CD14-positive monocyte (primary cell): ENCODE results near the gene RPS15. TPM values are rescaled to one million over a fixed set of nuclear protein-coding genes. Genes with fewer than 3 reads are reported as not detected.

Experiments
- DNase-seq, 3 donors: peaks; one replicate each; pipeline ENCODE4 v3.0.0-alpha.2; 2011 to 2022
- H2AFZ ChIP-seq: 2 replicates; pipeline ENCODE4 v1.6.0; 2012; ENCODE audit warnings: mild to moderate bottlenecking, low read depth, low read length, inconsistent platforms; ENCODE audit not compliant: insufficient read depth, poor library complexity, severe bottlenecking
- H3K27ac ChIP-seq, 2 donors: 1 replicate in 1 of 2; 2 replicates in 1 of 2; pipeline ENCODE4 v1.5.1; 2012 to 2013; ENCODE audit warnings: low read length in 2 of 2, control low read depth in 1 of 2, inconsistent platforms in 1 of 2, low read depth in 1 of 2, mild to moderate bottlenecking in 1 of 2
- H3K27me3 ChIP-seq, 2 donors: one replicate each; pipeline versions ENCODE4 v1.6.0 to v1.6.1; 2011 to 2013; ENCODE audit warnings: low read length in 2 of 2; ENCODE audit not compliant: control insufficient read depth in 2 of 2, insufficient read depth in 2 of 2
- H3K36me3 ChIP-seq, 2 donors: replicated peaks in 1 of 2; 1 replicate in 1 of 2; 2 replicates in 1 of 2; pipeline versions ENCODE4 v1.5.1 to v1.6.1; 2012 to 2013; ENCODE audit warnings: low read length in 2 of 2, control low read depth in 1 of 2, inconsistent platforms in 1 of 2, mild to moderate bottlenecking in 1 of 2; ENCODE audit not compliant: insufficient read depth in 2 of 2, control insufficient read depth in 1 of 2
- H3K4me1 ChIP-seq, 2 donors: 1 replicate in 1 of 2; 2 replicates in 1 of 2; pipeline versions ENCODE4 v1.5.1 to v1.6.1; 2012 to 2013; ENCODE audit warnings: low read length in 2 of 2, control low read depth in 1 of 2, inconsistent platforms in 1 of 2, mild to moderate bottlenecking in 1 of 2, moderate library complexity in 1 of 2; ENCODE audit not compliant: insufficient read depth in 2 of 2, control insufficient read depth in 1 of 2
- H3K4me2 ChIP-seq: replicated peaks from 2 replicates; pipeline ENCODE3; 2012; ENCODE audit warnings: low read length, moderate library complexity, mild to moderate bottlenecking; ENCODE audit not compliant: poor library complexity, severe bottlenecking; ENCODE audit errors: extremely low read depth
- H3K4me3 ChIP-seq, 3 experiments: fragments of 200-600 bp in 1 of 3; sonication (generic) in 1 of 3; replicated peaks in 1 of 3; 1 replicate in 2 of 3; 2 replicates in 1 of 3; pipeline ENCODE4 v1.5.1; 2011 to 2013; ENCODE audit warnings: low read length in 3 of 3, mild to moderate bottlenecking in 3 of 3, control low read depth in 2 of 3, low read depth in 2 of 3, inconsistent platforms in 1 of 3, moderate library complexity in 1 of 3
- H3K79me2 ChIP-seq: 2 replicates; pipeline ENCODE4 v1.6.0; 2012; ENCODE audit warnings: mild to moderate bottlenecking, control low read depth, inconsistent platforms, low read length, moderate library complexity; ENCODE audit not compliant: insufficient read depth
- H3K9ac ChIP-seq: 2 replicates; pipeline ENCODE4 v1.6.0; 2017; ENCODE audit warnings: low read length, mild to moderate bottlenecking; ENCODE audit not compliant: insufficient read depth, poor library complexity, severe bottlenecking
- H3K9me3 ChIP-seq, 2 donors: replicated peaks in 1 of 2; 1 replicate in 1 of 2; 2 replicates in 1 of 2; pipeline versions ENCODE4 v1.5.1 to v1.6.1; 2012 to 2013; ENCODE audit warnings: low read length in 2 of 2, control low read depth in 1 of 2; ENCODE audit not compliant: control insufficient read depth in 1 of 2, insufficient read depth in 1 of 2
- H4K20me1 ChIP-seq: 2 replicates; pipeline ENCODE4 v1.6.0; 2012; ENCODE audit warnings: mild to moderate bottlenecking, low read length, control low read depth, moderate library complexity; ENCODE audit not compliant: insufficient read depth
- H3K27ac Mint-ChIP-seq, 7 donors: one replicate each; pipeline ENCODE4 v1.8.0; 2020; ENCODE audit warnings: mild to moderate bottlenecking in 7 of 7, mixed read lengths in 7 of 7, moderate library complexity in 6 of 7, inconsistent platforms in 2 of 7
- H3K27me3 Mint-ChIP-seq, 3 donors: one replicate each; pipeline ENCODE4 v1.8.0; 2021 to 2022; ENCODE audit warnings: low read depth in 3 of 3, mild to moderate bottlenecking in 3 of 3, mixed read lengths in 3 of 3, moderate library complexity in 3 of 3, inconsistent platforms in 1 of 3
- H3K36me3 Mint-ChIP-seq, 2 donors: one replicate each; pipeline ENCODE4 v1.8.0; 2020; ENCODE audit warnings: mixed read lengths in 2 of 2, inconsistent platforms in 1 of 2, mild to moderate bottlenecking in 1 of 2
- H3K4me1 Mint-ChIP-seq: one replicate; pipeline ENCODE4 v1.8.0; 2020; ENCODE audit warnings: mild to moderate bottlenecking, mixed read lengths
- H3K4me3 Mint-ChIP-seq, 2 donors: one replicate each; pipeline ENCODE4 v1.8.0; 2020; ENCODE audit warnings: mild to moderate bottlenecking in 2 of 2, mixed read lengths in 2 of 2, moderate library complexity in 1 of 2
- H3K9me3 Mint-ChIP-seq, 7 donors: one replicate each; pipeline ENCODE4 v1.8.0; 2020 to 2022; ENCODE audit warnings: mixed read lengths in 7 of 7, mild to moderate bottlenecking in 6 of 7, moderate library complexity in 6 of 7, inconsistent platforms in 2 of 7
- CTCF ChIP-seq: fragments of 200-600 bp; IDR thresholded peaks from one replicate; pipeline ENCODE4 v1.8.0; 2022; ENCODE audit warnings: antibody characterized with exemption, mild to moderate bottlenecking
- whole genome bisulfite sequencing: methylation state at CpG from one replicate; pipeline ENCODE4 v1.1.5; 2013; ENCODE audit warnings: missing lambda C conversion rate; ENCODE audit not compliant: insufficient coverage; 5-methylcytosine and 5-hydroxymethylcytosine counted together
- intact Hi-C, 2 donors: fragments of 100-400 bp; cut with micrococcal nuclease; formaldehyde crosslinking; loops; one replicate each; pipeline versions ENCODE4 v1.15.0 to v1.15.1; 2023
- polyA plus RNA-seq, 3 donors: library from polyadenylated mRNA; depleted of rRNA in 1 of 3; unstranded in 2 of 3; stranded (reverse) in 1 of 3; fragments of 300-500 nt in 2 of 3; fragments of >200 nt in 1 of 3; fragmentation: Illumina TruSeq in 2 of 3; gene quantifications; 1 replicate in 2 of 3; 2 replicates in 1 of 3; pipeline ENCODE4 v1.2.3, GENCODE V29; 2012 to 2021

The RPS15 gene
- polyA plus RNA-seq, 3 donors: 1,318 to 3,451 (median 1,526) TPM

DNA sequence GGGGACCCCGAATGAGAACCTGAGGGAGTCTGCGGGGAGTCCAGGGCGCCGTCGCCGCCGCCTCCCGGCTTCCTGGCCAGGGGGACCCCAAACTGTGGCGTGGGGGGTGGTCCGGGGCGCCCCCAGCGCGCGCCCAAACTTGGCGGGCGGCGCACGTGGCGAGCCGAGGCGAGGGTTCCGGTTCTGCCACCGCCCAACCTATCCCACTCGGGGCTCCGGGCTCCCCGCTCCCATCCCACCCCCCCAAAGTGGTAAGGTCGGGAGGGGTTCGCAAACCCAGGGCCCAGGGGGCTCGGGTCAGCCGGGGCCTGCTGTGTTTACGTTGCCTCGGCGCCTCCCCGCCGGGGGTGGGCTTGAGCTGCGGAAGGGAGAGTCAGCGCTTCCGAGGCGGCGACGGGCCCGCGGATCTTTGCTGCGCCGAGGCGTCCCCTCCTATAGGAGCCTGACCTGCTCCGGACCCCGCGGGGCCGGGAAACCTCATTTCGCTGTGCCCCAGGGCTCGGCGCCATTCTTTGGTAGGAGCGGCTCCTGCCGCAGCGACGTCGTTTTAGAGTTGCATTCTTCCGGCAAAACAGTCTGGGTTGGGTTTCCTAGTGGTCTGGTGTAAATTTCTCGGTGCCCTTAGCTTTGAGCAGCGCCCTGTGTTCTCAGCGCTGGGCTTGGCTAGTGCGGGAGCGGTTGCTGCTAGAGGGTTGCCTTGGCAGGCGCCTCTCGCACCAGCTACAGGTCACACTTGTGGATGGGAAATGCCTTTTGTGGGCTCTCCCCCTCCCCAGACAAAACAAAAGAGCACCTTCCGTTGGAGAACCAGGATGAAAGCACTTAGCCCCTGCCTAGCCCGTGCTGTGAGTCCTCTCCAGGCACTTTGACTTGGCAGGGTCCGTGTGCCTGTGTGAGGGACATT lies 29.6 kb upstream of the RPS15 start:
- TF ChIP-seq CTCF: no peak
- Histone ChIP-seq H3K79me2 (peaks cover 60% of the 10 kb centered on the region), H3K9ac (peak overlapping the region; percentile 94), H3K27ac (peak overlapping the region; percentile 64 to 81), H3K27me3 (peaks cover 0 to 1% of the 10 kb centered on the region in 2 donors), H4K20me1 (peaks cover 52% of the 10 kb centered on the region), H3K4me2 (peak overlapping the region; percentile 93), H3K4me3 (peak overlapping the region; percentile 87 to 92 (median 90)), H3K36me3 (peaks cover 17 to 20% of the 10 kb centered on the region in 2 donors), H3K9me3 (no peaks in the 10 kb centered on the region), H3K4me1 (peaks cover 33 to 40% of the 10 kb centered on the region in 2 donors), H2AFZ (peak overlapping the region; percentile 29)
- peak in 1 of 3 donors; percentile 32 for DNase-seq
- no peaks in the 10 kb centered on the region for H3K9me3 Mint-ChIP-seq
- peak overlapping the region; percentile 91 to 95 for H3K4me3 Mint-ChIP-seq
- intact Hi-C loops: no loop called here
- H3K27ac Mint-ChIP-seq: peak overlapping the region; percentile 47 to 92 (median 87)
- WGBS: under 1% methylated on average over 48 of the region's 69 CpGs
- H3K27me3 Mint-ChIP-seq: peaks cover 2 to 7% (median 3%) of the 10 kb centered on the region in 3 donors
- H3K36me3 Mint-ChIP-seq: peaks cover 9 to 30% of the 10 kb centered on the region in 2 donors
- H3K4me1 Mint-ChIP-seq: peaks cover 49% of the 10 kb centered on the region

GRCh38 chr19:1409204-1410005 lies 28.8 kb upstream of the RPS15 start:
- Histone ChIP-seq H3K27me3 (no peaks in the 10 kb centered on the region), H3K4me1 (peaks cover 32 to 39% of the 10 kb centered on the region in 2 donors), H3K4me2 (peak overlapping the region; percentile 93), H3K4me3 (peak overlapping the region; percentile 87 to 92 (median 90)), H4K20me1 (peaks cover 61% of the 10 kb centered on the region), H3K79me2 (peaks cover 68% of the 10 kb centered on the region), H3K27ac (peak overlapping the region; percentile 64 to 81), H3K9ac (peak overlapping the region; percentile 94), H2AFZ (no peak overlapping the region), H3K9me3 (no peaks in the 10 kb centered on the region), H3K36me3 (peaks cover 17 to 21% of the 10 kb centered on the region in 2 donors)
- intact Hi-C loops: no loop called here
- 83% methylated on average over 30 of the region's 33 CpGs for WGBS
- peak overlapping the region; percentile 46 to 92 (median 85) for H3K27ac Mint-ChIP-seq
- peaks cover 0 to 3% (median 2%) of the 10 kb centered on the region in 3 donors for H3K27me3 Mint-ChIP-seq
- H3K4me3 Mint-ChIP-seq: peak overlapping the region; percentile 91 to 95
- no peak for TF ChIP-seq CTCF
- DNase-seq: no peak
- H3K36me3 Mint-ChIP-seq: peaks cover 9 to 30% of the 10 kb centered on the region in 2 donors
- H3K4me1 Mint-ChIP-seq: peaks cover 47% of the 10 kb centered on the region
- H3K9me3 Mint-ChIP-seq: no peaks in the 10 kb centered on the region
